HAP-1 (cell line): Measurements from ENCODE around the gene IFT20.

Experiments
- DNase-seq, 2 experiments: peaks; one replicate each; pipeline ENCODE4 v3.0.0-alpha.2; 2016 to 2020; ENCODE audit warnings: low spot score in 2 of 2
- H3K27me3 ChIP-seq: fragments of 250-450 bp; sonication (Bioruptor Pico); 2 replicates; pipeline ENCODE4 v1.5.1; 2020; ENCODE audit warnings: low read depth, mild to moderate bottlenecking, moderate library complexity
- H3K36me3 ChIP-seq: fragments of 250-450 bp; sonication (Bioruptor Pico); replicated peaks from 2 replicates; pipeline ENCODE4 v1.5.1; 2020; ENCODE audit warnings: mild to moderate bottlenecking
- H3K4me1 ChIP-seq: fragments of 250-450 bp; sonication (Bioruptor Pico); 2 replicates; pipeline ENCODE4 v1.5.1; 2020; ENCODE audit warnings: mild to moderate bottlenecking
- H3K4me3 ChIP-seq: fragments of 250-450 bp; sonication (Bioruptor Pico); 2 replicates; pipeline ENCODE4 v1.5.1; 2020; ENCODE audit warnings: mild to moderate bottlenecking, moderate library complexity
- H3K9me3 ChIP-seq: fragments of 250-450 bp; sonication (Bioruptor Pico); 2 replicates; pipeline ENCODE4 v1.5.1; 2020; ENCODE audit warnings: mild to moderate bottlenecking, moderate library complexity
- in situ Hi-C: fragments of 300-500 bp; cut with MboI; formaldehyde crosslinking; loops from 3 replicates; pipeline ENCODE4 v1.14.3; 2020; ENCODE audit warnings: low sequenced_read_pairs, inconsistent platforms, mixed read lengths

Gene IFT20

DNA sequence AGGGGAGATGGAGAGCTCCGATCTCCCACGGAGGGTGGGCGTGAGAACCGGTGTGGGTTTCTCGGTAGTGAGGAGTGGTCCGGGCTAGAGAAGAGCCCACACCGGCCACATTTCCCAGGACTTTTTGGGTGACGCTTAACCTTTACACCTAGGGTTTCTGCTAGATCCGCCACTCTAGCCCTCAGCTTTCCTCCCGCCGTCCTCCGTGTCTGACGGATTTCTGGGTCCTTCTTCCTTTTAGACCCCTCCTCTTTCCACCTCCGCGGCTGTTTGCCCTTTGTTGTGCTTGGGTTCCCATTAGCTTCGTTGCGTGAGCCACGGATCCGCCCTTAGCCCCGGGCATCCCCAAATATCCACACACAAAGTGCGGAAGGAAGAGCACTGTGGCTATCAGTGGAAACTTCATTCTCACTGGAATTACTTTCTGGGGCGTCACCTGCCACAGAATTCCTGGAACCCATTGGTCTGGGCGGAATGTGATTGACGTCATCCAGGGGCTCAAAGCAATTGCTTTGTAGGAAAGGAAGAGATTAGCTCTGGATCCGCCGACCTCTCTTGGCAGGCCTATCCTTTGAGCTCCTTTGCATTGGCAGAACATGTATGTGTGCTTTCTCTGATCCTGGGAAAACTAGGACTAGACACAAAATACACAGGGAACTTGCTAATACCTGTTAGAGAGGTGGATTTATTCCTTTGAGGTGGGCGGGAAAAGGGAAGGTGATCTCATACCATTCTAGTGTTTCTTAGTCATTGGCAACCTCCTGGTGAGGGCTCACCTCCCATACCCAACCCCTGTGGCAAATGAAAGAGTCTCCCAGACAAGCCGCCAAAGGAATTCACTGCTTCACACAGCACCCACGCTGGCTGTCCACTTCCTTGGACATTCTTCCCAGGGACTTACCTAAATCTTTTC lies 943 bp upstream of the IFT20 start:
- no peaks in the 10 kb centered on the region for H3K9me3 ChIP-seq
- H3K36me3 ChIP-seq, result peaks cover 7% of the 10 kb centered on the region
- H3K27me3 ChIP-seq, result no peaks in the 10 kb centered on the region
- in situ Hi-C loops, result no loop called here
- H3K4me3 ChIP-seq, result peak overlapping the region; percentile 78
- peak; percentile 83 to 85 for DNase-seq
- H3K4me1 ChIP-seq, result peaks cover 12% of the 10 kb centered on the region

DNA sequence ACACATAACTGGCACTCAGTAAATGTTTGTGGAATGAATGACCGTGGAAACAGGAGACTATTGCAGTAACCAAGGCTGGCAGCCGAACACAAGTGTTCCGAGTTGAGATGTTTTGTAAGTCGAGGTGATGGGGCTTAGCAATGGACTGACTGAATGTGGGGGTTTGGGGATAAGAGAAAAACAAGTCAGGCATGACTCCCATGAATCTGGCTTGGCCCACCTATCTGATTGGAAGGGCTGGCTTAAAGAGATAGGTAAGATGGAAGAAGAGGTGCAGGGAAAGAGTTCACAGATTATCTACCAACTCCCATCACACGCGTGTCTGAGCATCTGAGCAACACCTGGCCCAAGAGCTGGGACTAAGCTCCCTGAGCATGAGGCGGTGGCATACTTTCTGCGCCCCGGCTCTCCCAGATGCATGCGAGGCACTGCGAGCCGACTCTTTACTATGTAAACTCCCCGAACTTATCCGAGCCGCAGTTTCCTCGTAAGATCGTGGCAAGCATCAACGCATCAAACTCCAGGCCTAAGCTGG lies 539 bp downstream of the IFT20 start:
- Histone ChIP-seq H3K9me3 (no peaks in the 10 kb centered on the region), H3K36me3 (peaks cover 8% of the 10 kb centered on the region; the same call in 1 of the 2 replicates), H3K27me3 (no peaks in the 10 kb centered on the region), H3K4me1 (peaks cover 12% of the 10 kb centered on the region), H3K4me3 (peak overlapping the region; percentile 78)
- in situ Hi-C loops, result no loop called here
- no peak for DNase-seq

GRCh38 chr17:28334171-28334570 lies 1.1 kb downstream of the IFT20 start:
- H3K9me3 ChIP-seq, result no peaks in the 10 kb centered on the region
- H3K4me1 ChIP-seq, result peaks cover 12% of the 10 kb centered on the region
- H3K4me3 ChIP-seq, result peak overlapping the region; percentile 78
- H3K27me3 ChIP-seq, result no peaks in the 10 kb centered on the region
- H3K36me3 ChIP-seq, result peaks cover 9% of the 10 kb centered on the region
- no peak for DNase-seq
- in situ Hi-C loops, result no loop called here

GRCh38 chr17:28333083-28333746 lies 2.1 kb downstream of the IFT20 start:
- Histone ChIP-seq H3K9me3 (no peaks in the 10 kb centered on the region), H3K36me3 (peaks cover 19% of the 10 kb centered on the region), H3K27me3 (no peaks in the 10 kb centered on the region), H3K4me1 (peaks cover 12% of the 10 kb centered on the region), H3K4me3 (no peak overlapping the region)
- in situ Hi-C loops, result no loop called here
- DNase-seq, result no peak

DNA sequence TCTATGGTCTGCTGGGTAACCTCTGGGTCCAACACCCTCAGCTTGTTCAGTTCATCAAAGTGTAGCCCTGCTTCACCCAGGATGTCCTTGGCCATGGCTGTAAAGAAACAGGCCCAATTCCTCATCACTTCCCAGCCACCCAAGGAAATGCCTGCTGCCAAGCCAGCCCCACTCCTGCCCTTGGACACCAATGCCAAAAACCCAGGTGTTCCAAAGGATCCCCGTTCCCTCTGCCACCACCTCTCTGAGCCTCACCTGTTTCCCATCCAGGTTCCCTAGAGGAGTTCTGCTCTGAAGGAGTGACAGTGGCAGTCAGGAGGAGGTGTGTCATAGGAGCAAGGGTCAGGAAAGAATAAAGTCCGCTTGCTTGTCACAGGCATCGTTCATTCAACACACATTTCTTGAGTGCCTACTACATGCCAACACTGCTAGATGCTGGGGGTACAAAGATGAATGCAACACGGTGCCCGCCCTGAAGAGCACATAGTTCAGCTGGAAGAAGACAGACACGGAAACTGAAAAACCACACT lies 3.3 kb downstream of the IFT20 start:
- H3K27me3 ChIP-seq, result no peaks in the 10 kb centered on the region
- no peak overlapping the region for H3K4me3 ChIP-seq
- H3K36me3 ChIP-seq, result peaks cover 28% of the 10 kb centered on the region
- H3K4me1 ChIP-seq, result peaks cover 12% of the 10 kb centered on the region
- H3K9me3 ChIP-seq, result no peaks in the 10 kb centered on the region
- DNase-seq, result peak in 1 of 2 experiments; percentile 8
- in situ Hi-C loops, result no loop called here

- Histone ChIP-seq H3K36me3 (peaks cover 39% of the 10 kb centered on the region), H3K27me3 (no peaks in the 10 kb centered on the region), H3K9me3 (no peaks in the 10 kb centered on the region), H3K4me1 (peaks cover 6% of the 10 kb centered on the region; the same call in 1 of the 2 replicates), H3K4me3 (no peak overlapping the region)
- DNase-seq, result no peak
- in situ Hi-C loops, result no loop called here
These were observed 4.6 kb downstream of the IFT20 start for GRCh38 chr17:28330671-28331070.

- Histone ChIP-seq H3K4me3 (no peak overlapping the region), H3K4me1 (no peaks in the 10 kb centered on the region), H3K27me3 (no peaks in the 10 kb centered on the region), H3K36me3 (peaks cover 46% of the 10 kb centered on the region), H3K9me3 (no peaks in the 10 kb centered on the region)
- in situ Hi-C loops, result no loop called here
- no peak for DNase-seq
These were observed 6.9 kb downstream of the IFT20 start for GRCh38 chr17:28328325-28328724.

DNA sequence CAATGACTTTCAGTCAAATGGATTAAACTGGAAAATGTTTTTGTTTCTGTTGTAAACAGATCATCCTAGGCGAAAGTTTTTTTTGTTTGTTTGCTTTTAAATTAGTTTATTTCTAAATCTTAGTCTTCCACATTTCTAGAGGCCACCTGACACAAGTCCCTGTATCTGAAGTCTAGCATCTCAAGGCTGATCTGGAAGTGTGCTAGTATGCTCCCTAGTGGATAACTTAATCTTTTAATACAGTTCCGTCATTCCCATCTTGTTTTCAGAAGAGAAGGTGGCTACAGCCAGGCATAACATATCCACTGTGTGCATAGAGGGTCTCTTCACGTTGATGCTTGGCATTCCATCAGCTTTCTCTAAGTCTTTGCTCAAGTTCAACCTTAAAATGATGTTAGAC lies 7.6 kb downstream of the IFT20 start:
- Histone ChIP-seq H3K4me1 (0 out of 2 replicates have a peak, but pooled peaks cover 2% of the 10 kb centered on the region), H3K4me3 (no peak overlapping the region), H3K36me3 (peaks cover 46% of the 10 kb centered on the region), H3K9me3 (no peaks in the 10 kb centered on the region), H3K27me3 (no peaks in the 10 kb centered on the region)
- DNase-seq, result no peak
- in situ Hi-C loops, result no loop called here

- Histone ChIP-seq H3K4me1 (0 out of 2 replicates have a peak, but pooled peaks cover 4% of the 10 kb centered on the region), H3K9me3 (no peaks in the 10 kb centered on the region), H3K27me3 (no peaks in the 10 kb centered on the region), H3K36me3 (peaks cover 48% of the 10 kb centered on the region), H3K4me3 (no peak overlapping the region)
- no peak for DNase-seq
- in situ Hi-C loops, result no loop called here
These were observed 8.2 kb downstream of the IFT20 start for GRCh38 chr17:28327031-28327607.

DNA sequence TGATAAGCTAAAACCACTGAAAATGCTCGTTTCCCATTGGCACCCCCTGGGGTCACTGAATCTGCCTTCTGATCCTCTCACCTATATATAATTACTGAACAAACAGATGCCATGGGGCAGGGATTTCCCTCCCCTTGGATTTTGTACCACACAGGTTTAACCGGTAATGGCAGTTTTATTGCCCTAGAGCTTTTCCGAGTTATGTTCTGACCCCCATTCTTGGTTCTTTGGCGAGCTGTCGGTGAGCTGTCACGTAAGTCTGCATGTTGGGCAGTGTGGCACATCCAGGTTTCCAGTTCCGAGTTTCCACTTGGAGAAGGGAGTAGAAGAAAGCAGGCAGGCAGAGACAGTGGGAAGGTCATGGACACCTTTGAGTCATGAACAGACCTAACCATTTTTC lies 9.2 kb downstream of the IFT20 start:
- in situ Hi-C loops, result no loop called here
- Histone ChIP-seq H3K36me3 (peaks cover 48% of the 10 kb centered on the region), H3K9me3 (no peaks in the 10 kb centered on the region), H3K4me1 (peaks cover 11% of the 10 kb centered on the region), H3K4me3 (no peak overlapping the region), H3K27me3 (no peaks in the 10 kb centered on the region)
- DNase-seq, result no peak

GRCh38 chr17:28325211-28325610 lies 10.1 kb downstream of the IFT20 start:
- H3K36me3 ChIP-seq, result peaks cover 53% of the 10 kb centered on the region
- H3K9me3 ChIP-seq, result no peaks in the 10 kb centered on the region
- no peaks in the 10 kb centered on the region for H3K27me3 ChIP-seq
- peaks cover 18% of the 10 kb centered on the region for H3K4me1 ChIP-seq
- no peak overlapping the region for H3K4me3 ChIP-seq
- no peak for DNase-seq
- in situ Hi-C loops, result no loop called here

GRCh38 chr17:28324781-28325180 lies 10.5 kb downstream of the IFT20 start:
- H3K4me1 ChIP-seq, result peaks cover 18% of the 10 kb centered on the region
- in situ Hi-C loops, result loop anchor here (5.0 kb wide), 1 partner anchor 33 kb away; the partner anchor contains the start of gene POLDIP2
- H3K4me3 ChIP-seq, result no peak overlapping the region
- peaks cover 54% of the 10 kb centered on the region for H3K36me3 ChIP-seq
- no peaks in the 10 kb centered on the region for H3K27me3 ChIP-seq
- H3K9me3 ChIP-seq, result no peaks in the 10 kb centered on the region
- DNase-seq, result no peak

DNA sequence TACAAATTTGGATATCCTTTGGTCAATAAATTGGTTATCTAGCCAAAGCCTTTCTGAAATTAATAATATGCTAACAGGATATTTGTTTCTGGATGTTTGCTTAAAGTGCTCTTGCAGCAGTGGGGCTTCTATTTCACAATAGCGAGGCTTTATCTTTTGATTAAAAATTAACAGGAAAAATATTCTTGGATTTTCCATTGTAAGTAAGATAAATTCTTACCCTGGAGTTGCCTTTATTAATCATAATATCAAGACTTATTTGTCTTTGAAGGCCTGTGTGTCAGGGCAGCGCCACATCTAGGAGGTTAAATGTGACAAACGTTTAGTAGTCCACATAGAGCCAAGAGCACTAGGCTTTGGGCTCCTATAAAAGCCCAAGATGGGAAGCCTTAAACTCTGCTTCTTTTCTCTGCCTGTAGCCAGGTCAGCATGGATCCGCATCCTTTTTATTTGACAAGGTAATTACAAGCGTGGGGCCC lies 11.0 kb downstream of the IFT20 start:
- in situ Hi-C loops, result loop anchor here (5.0 kb wide), 1 partner anchor 33 kb away; the partner anchor contains the start of gene POLDIP2

More for the DNA sequence above, 11.0 kb downstream of the IFT20 start:
- no peaks in the 10 kb centered on the region for H3K27me3 ChIP-seq
- no peak overlapping the region for H3K4me3 ChIP-seq
- H3K4me1 ChIP-seq, result peaks cover 18% of the 10 kb centered on the region
- peaks cover 54% of the 10 kb centered on the region for H3K36me3 ChIP-seq
- DNase-seq, result no peak
- no peaks in the 10 kb centered on the region for H3K9me3 ChIP-seq
